GM19239 (cell line): ENCODE results near the gene MAGEF1.

Experiments used
- DNase-seq: peaks from one replicate; pipeline ENCODE4 v3.0.0; 2011; ENCODE audit warnings: low spot score; ENCODE audit not compliant: insufficient read length
- FAIRE-seq: peaks from 2 replicates; lab custom pipeline; 2011; peaks lifted over from hg19 to GRCh38; lab: Jason Lieb, UNC

Gene MAGEF1

DNA sequence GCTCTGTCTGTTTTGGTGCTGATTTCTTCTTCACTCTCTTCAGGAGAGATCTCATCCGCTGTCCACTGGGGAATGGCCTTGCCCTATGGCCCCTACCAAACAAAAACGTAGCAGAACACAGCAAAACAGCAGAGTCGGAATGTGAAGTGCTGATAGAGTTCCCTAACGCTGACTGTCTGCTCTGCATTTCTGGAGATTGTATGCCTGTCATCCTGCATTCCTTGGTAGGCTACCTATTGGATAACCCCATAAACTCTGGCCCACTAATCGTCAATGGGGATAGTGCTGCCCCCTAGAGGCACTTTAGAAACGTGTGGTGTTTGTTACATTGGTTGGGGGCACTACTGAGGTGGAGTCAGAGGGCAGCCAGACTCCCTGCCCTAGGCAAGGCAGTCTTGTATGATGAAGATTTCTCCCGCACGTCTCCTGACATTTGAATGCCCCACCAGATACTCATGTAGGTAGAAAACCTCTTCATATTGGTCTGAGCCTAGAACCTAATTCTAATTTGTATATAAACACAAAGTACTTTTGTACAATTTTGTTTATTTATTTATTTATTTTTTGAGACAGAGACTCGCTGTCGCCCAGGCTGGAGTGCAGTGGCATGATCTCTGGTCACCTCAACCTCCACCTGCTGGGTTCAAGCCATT lies 15.6 kb upstream of the MAGEF1 start:
- FAIRE-seq (no peak), DNase-seq (peak; percentile 31)

DNA sequence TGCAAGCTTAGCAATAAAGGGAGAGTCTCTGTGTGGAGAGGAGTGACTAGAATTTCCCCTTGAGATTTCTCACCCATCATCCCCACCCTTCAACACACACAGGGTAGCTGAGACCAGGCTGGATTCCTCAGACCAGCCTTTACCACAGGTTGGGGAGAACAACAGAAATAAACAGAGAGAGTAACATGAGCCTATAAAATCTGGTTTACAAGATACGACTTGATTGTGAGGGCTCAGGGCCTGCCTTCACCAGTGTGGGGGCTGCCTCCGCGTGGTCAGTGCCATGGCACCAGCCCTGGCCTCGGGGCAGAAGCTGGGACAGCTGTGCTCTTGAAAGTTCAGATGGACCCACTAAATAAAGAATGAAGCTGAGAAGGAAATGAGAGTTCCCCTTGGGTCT lies 14.6 kb upstream of the MAGEF1 start:
- no peak for FAIRE-seq

DNA sequence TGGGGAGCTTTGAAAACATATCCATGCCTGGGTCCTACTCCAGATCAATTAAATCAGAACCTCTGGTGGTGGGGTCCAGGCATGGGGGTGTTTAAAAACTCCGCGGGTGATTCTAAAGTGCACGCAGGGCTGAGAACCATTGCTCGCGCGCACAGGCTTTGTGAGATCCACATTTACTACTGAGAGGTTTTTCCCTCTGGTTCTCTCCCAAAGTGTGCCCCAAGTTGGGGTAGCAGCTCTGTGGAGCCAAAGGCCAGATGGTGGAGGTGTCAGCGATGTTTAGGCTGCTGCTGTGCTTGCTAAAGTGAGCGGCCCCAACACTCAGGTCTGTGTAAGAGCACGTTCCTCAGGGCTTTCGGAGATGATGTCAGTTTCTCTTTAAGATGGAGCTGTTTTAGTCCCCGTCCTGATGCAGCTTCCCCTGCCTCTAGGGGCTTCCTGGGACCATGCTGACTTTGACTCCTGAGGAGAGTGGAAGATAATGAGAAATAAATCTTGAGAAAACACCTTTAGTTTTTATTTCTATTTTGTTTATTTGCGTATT lies 13.4 kb upstream of the MAGEF1 start:
- no peak for FAIRE-seq

More for the DNA sequence above, 14.6 kb upstream of the MAGEF1 start:
- DNase-seq: no peak

DNA sequence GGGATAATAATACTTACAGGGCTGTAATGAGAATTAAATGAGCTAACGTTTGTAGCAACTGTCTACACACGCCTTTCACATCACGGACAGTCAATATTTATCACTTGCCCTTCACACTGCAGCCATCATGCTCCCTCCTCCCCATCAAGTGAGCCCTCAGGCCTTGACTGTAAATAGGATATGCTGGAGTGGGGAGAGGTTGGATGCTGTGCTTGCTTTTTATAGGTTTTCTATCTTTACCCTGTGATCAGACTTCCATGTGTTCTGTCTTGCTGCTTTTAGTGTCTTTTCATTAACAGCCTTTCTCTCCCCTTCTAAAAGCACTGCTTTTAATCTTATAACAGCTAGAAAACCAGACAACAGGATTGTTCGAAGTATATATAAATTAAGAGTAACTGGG lies 12.8 kb upstream of the MAGEF1 start:
- FAIRE-seq (no peak), DNase-seq (no peak)

More for the DNA sequence above, 13.4 kb upstream of the MAGEF1 start:
- no peak for DNase-seq

DNA sequence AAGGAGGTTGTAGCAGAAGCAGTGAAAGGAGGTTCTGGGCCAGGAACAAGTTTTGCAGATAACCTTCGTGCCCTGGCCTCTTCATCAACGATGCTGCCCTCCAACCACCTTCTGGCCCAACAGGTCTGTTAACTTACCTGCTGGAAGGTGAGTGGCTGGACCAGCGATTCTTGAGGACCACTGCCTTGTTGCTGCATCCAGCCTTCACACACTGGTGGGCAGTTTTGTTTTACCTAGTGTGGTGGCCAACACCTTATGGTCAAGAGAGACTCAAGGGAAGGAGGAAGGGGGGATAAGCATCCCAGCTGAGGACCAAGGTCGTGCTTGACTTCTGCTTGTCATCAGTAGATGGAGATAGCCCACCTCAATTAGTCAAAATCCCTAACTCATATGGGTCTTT lies 7.8 kb upstream of the MAGEF1 start:
- FAIRE-seq (no peak), DNase-seq (no peak)

DNA sequence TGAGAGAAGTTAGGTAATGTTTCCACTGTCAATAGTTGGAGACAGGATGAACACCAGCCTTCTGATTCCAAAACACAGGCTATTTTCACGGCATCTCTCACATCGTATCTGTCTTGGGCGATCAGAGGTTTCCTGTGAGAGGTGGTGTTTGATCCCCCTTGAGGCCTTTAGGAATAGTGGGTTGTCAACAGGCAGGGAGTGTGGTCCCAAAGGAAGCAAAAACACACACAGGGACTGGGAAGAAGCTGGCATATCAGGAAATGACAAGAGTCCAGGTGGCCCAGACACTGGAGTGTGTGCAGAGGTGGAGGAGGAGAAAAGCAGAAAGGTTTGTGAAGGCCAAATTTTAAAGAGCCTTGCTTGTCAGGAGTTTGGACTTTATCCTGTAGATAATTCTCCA lies 6.6 kb upstream of the MAGEF1 start:
- no peak for FAIRE-seq
- no peak for DNase-seq

DNA sequence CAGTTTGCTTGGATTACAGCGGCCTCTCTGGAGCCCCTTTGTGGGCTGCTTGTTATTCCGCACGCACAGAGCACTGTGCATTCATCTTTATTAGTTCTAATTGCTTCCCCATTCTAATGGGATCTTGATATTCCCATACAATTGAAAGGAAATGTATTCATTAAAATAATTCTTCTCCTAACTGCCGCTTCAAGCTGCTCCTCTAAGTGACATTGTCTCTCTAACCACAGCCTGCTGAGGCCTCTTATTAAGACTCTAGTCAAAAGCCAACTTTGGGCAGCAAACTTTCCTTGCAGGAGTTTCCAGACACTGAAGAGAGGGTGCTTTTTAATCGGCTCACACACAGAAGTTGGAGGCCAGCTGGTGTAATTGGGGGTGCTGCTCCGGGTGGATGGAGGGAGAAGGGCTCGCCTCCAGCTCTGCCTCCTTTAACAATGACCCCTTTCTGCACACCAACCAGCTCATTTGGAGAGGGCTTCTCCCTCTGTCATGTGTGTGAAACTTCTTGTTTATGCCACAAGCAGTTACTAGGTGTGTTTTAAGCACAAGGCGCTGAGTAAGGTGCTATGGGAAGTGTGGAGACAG lies 5.6 kb upstream of the MAGEF1 start:
- no peak for DNase-seq
- FAIRE-seq: no peak

DNA sequence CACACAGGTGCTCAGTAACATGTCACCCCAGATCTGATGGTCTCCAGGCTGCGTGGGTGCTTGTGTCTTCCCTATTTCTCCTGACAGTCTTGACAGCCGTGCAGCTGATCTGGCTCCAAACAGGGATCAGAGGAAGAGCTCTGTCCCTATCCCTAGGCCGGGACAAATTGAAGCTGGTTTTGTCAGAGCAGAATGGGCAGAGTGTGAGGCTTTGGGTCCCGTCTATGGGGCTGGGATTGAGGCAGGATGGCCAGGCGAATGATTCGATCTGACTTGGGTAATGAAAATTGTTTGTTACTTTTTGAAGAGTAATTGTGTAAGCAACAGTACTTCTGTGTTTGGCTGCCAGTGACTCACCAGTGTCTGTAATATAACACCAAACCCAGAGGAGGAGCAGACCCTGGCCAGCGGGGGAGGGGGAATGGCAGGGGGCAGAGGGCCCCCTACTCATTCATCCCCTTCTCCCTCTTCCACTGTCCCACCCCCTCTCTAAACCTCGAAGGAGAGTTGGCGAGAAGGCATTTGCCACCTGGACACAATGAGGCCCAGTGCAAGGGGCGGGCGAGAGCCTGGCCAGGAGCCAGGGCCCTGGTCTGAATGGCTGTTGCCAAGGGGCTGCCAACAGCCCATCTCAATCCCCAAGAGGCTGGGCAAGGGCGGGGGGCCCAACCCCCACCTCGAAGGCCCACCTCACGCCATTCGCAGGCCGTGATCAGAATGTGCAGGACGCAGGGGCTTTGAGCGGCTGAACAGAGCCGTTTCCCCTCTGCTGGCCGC lies 4.9 kb upstream of the MAGEF1 start:
- DNase-seq (no peak), FAIRE-seq (no peak)

DNA sequence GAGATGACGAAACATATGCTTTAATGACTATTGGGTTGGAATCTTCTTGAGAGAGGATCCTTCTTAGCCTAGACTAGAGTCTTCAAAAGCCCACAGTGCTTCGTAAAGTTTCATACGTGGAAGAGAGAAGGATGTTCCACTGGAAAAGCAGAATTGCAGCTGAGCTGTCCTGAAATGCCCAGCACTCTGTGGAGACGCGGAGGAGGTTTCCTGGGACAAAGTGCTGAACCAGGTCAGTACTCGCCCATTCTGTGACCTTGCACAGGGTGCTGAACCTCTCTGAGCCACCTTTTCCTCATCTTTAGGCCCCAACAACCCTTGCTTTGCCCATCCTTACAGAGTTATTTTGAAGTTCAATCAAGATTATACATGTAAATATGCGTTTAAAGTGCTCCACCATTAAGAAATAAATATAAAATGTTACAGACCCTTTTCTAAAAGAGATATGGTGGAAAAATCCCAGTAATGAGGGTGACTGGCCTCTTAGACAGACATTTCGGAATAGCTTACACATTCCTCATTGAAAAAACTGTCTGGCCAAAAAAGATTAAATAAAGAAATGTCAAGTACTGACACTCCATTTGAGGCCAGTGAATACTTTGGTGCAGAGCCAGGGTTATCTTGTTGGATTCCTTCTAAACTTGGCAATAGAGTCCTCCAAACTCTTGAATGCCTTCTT lies 4.2 kb upstream of the MAGEF1 start:
- FAIRE-seq (no peak), DNase-seq (no peak)

DNA sequence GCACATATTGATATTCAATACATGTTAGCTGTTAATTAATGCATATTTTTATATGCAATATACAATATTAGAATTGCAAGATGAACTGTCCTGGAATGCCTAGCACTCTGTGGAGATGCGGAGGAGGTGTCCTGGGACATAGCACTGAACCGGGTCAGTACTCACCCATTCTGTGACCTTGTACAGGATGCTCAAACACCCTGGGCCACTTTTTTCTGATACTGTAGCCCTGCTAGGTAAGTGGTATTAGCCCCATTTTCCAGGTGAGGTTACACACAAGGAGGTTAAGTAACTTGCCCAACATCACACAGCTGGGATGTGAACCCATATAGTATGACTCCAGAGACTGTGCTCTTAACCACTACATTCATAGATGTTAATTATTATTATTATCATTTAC lies 1.7 kb upstream of the MAGEF1 start:
- DNase-seq (no peak), FAIRE-seq (no peak)

DNA sequence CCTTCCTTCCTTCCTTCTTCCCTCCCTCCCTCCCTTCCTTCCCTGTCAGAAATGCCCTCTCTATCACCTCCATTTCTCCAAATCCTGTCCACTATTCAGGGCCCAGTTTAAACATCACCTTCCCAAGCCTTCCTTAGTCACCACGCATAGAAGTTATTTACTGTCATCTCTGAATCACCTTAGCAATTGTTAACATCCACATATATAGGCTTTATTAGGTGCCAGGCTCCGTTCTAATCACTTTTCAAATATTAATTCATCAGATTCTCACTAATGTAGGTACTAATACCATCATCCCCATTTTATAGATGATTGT lies 1.1 kb upstream of the MAGEF1 start:
- DNase-seq: no peak
- no peak for FAIRE-seq

DNA sequence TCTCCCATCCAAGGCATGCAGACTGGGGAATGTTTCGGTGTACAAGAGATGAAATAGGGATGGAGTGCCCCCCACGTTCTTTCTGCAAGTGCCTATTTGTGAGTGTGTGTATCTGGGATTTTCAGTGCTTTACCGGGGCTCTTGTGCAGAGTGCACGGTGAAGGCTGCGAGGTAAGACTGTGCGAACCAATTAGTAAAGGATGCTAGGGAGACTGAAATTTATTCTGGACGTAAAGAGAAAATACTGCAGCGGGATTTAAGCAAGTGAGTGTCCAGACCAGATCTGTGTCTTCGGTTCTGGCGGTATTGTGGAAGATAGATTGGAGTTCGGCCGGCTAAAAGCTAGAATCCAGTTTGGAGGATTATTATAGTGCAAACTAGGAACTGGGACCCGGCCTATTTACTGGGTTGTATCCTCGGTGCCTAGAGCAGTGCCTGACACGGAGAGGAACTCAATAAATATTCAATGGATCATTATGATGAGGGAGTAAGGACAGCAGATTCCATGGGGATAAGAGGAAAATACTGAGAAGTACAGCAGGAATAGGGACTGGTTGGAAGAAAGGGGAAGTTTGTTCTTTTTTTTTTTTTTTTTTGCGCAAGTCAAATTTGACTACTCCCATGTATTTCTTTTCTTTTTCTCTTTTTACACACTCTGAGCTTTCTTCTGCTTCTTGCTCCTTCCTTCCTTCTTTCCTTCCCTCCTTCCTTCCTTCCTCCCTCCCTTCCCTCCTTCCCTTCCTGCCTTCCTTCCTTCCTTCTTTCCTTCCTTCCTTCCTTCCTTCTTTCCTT lies 580 bp upstream of the MAGEF1 start:
- DNase-seq (no peak), FAIRE-seq (peak; percentile 68)

DNA sequence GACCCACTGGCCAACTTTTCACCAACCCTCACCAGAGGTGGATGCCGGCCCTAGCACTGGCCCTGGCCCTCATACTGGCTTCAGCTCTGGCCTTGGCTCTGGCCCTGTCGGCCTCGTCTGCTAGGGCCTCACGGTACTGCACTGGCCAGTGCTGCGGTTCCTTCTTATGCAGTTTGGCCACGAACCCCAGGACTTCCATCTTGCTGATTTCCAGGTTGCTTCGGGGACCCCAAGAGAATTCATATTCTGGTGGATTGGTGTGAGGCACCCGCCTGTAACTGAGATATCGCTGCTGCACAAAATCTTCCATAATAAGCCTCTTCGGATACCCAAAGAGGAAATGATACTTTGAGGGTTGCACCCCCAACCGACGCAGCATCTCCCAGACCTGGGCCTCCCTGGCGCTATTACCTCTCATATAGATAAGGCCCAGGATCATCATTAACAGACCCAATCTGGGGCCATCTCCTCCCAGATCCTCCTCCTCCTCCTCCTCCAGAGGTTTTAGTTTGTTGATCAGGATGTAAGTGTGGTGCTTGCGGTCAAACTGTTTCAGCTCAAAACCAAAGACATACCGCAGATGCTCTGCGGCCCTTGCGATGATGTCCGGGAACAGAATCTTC lies 883 bp downstream of the MAGEF1 start:
- FAIRE-seq: peak; percentile 86
- peak; percentile 42 for DNase-seq

DNA sequence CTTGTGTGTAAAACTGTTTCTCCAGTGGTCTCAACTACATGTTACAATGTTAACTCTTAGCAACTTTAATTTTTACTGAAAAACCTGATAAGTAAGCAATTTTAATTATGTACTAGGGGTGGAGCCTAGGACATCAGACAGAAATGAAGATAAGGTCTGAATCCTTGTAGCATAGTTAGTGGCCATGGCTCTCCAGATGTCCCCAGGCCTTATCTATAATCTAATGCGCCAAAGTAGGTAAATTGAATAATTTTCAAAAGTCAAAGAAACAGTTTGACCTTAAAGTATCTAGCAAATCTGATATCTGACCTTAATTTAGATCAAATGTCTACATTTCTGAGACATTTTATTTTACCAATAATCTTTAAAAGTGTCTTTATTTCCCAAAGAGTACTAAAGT lies 8.2 kb downstream of the MAGEF1 start:
- DNase-seq: no peak
- FAIRE-seq: no peak

DNA sequence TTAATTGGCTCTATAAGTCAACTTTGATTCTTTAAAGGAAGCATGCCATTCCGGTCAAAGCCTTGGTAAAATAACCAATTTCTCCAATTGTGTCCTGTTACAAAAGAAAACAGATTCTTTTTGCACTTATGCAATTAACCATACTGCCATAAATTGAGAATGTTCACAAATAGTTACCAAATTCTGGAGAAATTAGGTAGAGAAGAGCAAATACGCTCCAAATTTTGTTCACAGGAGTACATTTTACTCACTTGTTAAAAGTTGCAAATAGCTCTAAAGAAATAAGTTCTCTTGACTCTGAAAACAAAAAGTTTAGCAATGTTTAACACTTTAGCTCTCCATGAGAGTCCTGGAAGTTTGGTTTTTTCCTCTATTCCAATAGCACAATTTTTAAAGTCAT lies 11.1 kb downstream of the MAGEF1 start:
- DNase-seq (no peak), FAIRE-seq (no peak)

DNA sequence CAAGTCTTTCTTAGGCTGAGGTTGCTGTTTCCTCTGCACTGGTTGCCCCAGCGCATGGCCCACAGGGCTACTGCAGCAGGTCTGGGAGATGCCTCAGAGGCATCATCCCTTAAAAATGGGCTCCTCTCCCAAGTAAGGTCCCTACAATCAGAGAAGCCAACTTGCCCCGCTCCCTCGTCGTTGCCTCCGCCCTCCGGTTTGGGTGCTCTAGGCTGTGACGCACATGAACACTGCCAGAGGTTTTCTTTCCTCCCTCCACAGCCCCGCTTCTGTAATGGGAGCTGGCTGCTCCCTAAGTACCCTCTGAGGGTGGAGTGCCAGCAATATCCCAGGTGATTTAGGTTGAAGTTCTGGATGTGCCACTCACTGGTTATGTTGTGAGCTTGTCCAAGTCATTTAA lies 14.0 kb downstream of the MAGEF1 start:
- no peak for DNase-seq
- no peak for FAIRE-seq

DNA sequence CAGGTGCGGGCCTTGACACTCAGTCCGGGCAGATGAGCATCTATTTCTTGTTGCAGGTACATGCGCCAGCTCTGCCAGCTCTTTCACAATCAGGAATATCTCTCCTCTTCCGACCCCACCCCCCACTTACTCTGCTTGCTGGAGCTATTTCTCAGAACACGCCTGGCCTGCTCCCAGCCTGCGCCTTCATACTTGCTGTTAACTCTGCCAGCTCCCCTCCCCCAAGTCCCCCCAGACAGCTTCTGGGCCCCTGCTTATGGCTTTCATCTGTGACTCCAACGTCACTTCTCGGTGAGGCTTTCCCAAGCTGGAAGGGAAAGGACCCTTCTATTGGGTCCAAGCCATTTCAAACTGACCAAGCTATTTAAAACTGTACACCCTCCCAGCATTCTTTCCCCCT lies 15.2 kb downstream of the MAGEF1 start:
- FAIRE-seq (no peak), DNase-seq (no peak)

DNA sequence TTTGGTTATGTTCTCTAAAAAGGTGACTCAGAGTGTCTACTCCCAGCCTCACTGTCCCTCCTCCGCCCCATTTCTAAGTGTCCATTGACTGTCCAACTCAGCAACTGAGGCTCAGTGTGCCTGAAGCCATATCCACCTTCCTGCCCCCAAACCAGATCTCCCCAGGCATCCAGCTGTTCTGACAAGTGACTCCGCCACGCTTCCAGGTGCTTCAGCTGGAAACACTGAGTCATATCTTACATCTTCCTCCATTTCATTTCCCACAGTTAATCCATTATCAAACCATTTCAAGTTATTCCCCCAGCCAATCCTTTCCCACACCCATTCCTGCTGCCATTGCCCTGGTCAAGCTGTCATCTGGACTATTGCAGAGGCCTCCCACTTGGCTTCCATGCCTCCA lies 17.1 kb downstream of the MAGEF1 start:
- FAIRE-seq (no peak), DNase-seq (no peak)

DNA sequence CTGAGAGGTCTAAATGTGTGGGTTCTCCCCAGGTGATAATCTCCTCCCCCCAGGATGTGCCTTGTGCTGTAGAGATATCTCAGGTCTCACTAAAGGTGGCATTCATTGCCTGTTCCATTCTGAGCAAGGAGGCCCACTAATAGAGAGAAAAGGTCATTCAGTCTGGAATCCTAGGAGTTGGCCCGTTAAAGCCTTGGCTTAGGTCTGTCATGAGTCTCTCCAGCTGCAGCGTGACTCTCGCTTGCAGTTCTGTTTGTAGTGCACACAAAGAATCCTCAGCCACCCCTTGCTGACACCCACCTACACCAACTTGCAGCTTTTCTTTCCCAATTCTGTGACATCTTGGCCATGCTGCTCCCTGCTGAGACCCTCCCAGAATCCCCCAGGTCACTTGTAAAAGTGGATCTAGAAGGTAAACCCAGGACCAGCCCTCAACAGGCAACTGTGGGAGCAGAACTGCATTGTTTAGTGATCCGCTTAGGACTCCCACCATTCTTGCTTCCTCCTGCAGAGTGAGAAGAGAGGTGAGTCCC lies 17.7 kb downstream of the MAGEF1 start:
- FAIRE-seq: no peak

More for the DNA sequence above, 17.7 kb downstream of the MAGEF1 start:
- DNase-seq: no peak
